GM12892 (cell line): ENCODE data around the gene VARS2.
"Not testable (repeated sequence)": the region's sequence is repeated elsewhere in the genome, so short reads cannot be mapped to it uniquely, and the experiment has no call there.

ENCODE experiments used
- DNase-seq: peaks from one replicate; pipeline ENCODE4 v3.0.0; 2011; ENCODE audit not compliant: insufficient read length
- FAIRE-seq: peaks from 2 replicates; lab custom pipeline; 2011; peaks lifted over from hg19 to GRCh38; lab: Jason Lieb, UNC
- POLR2A ChIP-seq: IDR thresholded peaks from 2 replicates; pipeline ENCODE4 v1.6.1; 2011; ENCODE audit warnings: low read depth, low read length, control low read depth
- POLR2AphosphoS5 ChIP-seq: IDR thresholded peaks from 2 replicates; pipeline ENCODE4 v1.6.1; 2011; ENCODE audit warnings: low read depth, low read length, control low read depth
- TAF1 ChIP-seq: IDR thresholded peaks from 2 replicates; pipeline ENCODE4 v1.6.1; 2011; ENCODE audit warnings: low read depth, mild to moderate bottlenecking, control low read depth, low read length, borderline replicate concordance

Gene VARS2

DNA sequence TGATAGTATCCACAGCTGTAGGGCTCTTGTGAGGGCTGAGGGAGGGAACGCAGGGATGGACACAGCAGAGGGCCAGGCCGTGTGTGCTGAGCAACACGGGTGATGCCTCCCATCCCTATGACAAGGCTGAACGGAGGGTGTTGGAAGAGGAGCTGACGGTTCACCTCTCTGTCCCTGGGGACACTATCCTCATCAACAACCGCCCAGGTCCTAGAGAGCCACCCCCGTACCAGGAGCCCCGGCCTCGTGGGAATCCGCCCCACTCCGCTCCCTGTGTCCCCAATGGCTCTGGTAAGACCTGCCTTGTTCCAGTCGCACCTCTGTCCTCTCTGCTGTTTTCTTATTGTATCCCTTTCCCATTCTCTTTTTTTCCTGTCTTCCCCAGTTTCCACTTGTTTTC, 19.7 kb upstream of the VARS2 start:
- TF ChIP-seq POLR2AphosphoS5 (no peak), POLR2A (no peak), TAF1 (no peak)
- FAIRE-seq = no peak
- DNase-seq = no peak

DNA sequence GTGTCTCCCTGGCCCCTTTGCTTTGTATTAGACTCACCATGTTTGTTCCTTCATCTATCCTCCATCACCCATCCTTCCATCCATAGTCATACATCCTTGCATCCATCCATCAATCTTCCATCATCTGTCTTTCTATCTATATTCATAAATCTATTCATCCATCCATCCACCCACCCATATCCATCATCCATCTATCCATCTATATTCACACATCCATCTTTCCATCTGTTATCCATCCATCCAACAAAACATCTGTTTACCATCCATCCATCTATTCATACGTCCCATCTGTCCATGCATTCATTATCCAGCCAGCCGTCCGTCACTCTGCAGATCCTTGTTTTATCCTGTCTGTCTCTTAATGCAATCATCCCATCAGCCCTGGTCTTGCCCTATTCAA, 19.1 kb upstream of the VARS2 start:
- DNase-seq (no peak), FAIRE-seq (no peak)
- TF ChIP-seq POLR2AphosphoS5 = no peak
- no peak for TF ChIP-seq TAF1
- no peak for TF ChIP-seq POLR2A

GRCh38 chr6:30895343-30895742, 18.7 kb upstream of the VARS2 start:
- FAIRE-seq = no peak
- DNase-seq = no peak
- TF ChIP-seq POLR2A (no peak), TAF1 (no peak), POLR2AphosphoS5 (no peak)

DNA sequence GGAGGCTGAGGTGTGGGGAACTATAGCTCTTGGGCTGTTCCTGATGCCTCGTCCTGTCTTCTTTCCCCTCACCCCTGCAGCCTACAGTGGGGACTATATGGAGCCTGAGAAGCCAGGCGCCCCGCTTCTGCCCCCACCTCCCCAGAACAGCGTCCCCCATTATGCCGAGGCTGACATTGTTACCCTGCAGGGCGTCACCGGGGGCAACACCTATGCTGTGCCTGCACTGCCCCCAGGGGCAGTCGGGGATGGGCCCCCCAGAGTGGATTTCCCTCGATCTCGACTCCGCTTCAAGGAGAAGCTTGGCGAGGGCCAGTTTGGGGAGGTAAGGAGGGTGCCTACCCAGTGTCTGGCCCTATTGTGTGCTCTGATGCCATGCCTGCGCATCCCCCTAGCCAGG, 17.5 kb upstream of the VARS2 start:
- DNase-seq (no peak), FAIRE-seq (no peak)
- TF ChIP-seq POLR2A (no peak), TAF1 (no peak), POLR2AphosphoS5 (no peak)

DNA sequence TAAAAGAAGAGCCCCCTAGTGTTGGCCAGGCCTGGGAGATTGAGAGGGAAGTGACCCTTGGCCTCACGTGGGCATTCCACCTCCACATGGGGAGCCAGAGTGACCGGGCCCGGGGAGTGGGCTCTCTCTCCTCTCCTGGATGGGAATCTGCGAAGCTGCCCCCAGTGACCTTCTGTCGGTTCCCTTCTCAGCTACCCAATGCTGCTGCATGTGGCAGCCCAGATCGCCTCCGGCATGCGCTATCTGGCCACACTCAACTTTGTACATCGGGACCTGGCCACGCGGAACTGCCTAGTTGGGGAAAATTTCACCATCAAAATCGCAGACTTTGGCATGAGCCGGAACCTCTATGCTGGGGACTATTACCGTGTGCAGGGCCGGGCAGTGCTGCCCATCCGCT, 16.2 kb upstream of the VARS2 start:
- no peak for FAIRE-seq
- TF ChIP-seq TAF1 = no peak
- no peak for TF ChIP-seq POLR2AphosphoS5

GRCh38 chr6:30898750-30899360, 15.2 kb upstream of the VARS2 start:
- FAIRE-seq (no peak), DNase-seq (no peak)
- TF ChIP-seq POLR2A (no peak), TAF1 (no peak), POLR2AphosphoS5 (no peak)

More for the DNA sequence above, 16.2 kb upstream of the VARS2 start:
- no peak for DNase-seq

- FAIRE-seq = no peak
- TF ChIP-seq TAF1 (no peak), POLR2AphosphoS5 (no peak), POLR2A (no peak)
- no peak for DNase-seq
Observed at GRCh38 chr6:30900863-30901417, 13.1 kb upstream of the VARS2 start.

DNA sequence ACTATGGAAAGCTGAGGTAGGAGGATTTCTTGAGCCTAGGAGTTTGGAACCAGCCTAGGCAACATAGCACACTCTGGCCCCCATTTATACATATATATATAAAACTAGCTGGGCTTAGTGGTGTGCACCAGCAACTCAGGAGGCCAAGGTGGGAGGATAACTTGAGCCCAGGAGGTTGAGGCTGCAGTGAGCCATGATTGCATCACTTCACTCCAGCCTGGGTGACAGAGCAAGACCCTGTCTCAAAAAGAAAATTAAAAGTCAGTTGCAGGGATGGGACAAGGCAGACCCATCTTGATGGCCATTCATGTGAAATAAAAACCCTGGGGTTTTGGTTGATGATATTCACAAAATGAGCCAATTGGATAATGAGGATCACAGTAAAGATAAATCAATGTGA, 12.6 kb upstream of the VARS2 start:
- TF ChIP-seq POLR2A (no peak), POLR2AphosphoS5 (no peak), TAF1 (no peak)
- FAIRE-seq (no peak), DNase-seq (no peak)

DNA sequence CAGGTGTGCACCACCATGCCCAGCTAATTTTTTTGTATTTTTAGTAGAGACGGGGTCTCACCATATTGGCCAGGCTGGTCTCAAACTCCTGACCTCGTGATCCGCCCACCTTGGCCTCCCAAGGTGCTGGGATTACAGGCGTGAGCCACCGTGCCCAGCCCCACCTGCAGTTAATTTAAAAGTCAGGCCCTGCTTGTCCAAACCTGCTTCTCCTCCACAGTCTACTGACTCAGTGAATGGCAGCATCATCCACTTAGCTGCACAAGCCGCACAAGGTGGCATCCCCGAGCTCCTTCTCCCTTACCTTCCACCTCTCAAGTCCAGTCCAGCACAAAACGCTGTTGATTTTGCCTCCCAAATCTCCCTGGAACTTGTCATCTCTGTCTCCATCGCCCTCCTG, 11.8 kb upstream of the VARS2 start:
- FAIRE-seq, DNase-seq: not testable (repeated sequence)

GRCh38 chr6:30902709-30903108, 11.3 kb upstream of the VARS2 start:
- TF ChIP-seq TAF1 (no peak), POLR2AphosphoS5 (no peak), POLR2A (no peak)
- DNase-seq = no peak
- FAIRE-seq = no peak

GRCh38 chr6:30903236-30903635, 10.8 kb upstream of the VARS2 start:
- DNase-seq = no peak
- TF ChIP-seq TAF1 (no peak), POLR2A (no peak), POLR2AphosphoS5 (no peak)
- FAIRE-seq = no peak

GRCh38 chr6:30907290-30907757, 6.7 kb upstream of the VARS2 start:
- DNase-seq, FAIRE-seq: not testable (repeated sequence)
